GM10847 (cell line): Measurements from ENCODE around the gene AP3D1.

Experiments
- POLR2A ChIP-seq: IDR thresholded peaks from 2 replicates; pipeline ENCODE4 v1.6.1; 2011; ENCODE audit not compliant: insufficient read length; ENCODE audit errors: extremely low read depth

The AP3D1 gene

DNA sequence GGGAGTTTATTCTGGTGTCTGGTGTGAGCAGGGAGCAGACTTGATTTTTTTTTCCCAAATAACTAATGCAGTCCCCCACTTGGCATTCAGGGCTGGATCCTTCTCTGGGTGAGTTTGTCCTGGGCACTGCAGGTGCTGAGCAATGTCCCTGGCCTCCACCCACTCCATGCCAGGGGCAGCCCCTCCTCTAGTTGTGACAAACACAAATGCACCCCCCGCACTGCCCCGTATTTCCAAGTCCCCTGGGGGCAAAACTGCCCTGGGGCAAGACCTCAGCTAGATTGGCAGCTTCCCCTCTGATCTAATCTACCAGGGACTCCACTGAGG lies 61.7 kb downstream of the AP3D1 start:
- TF ChIP-seq POLR2A = no peak

- no peak for TF ChIP-seq POLR2A
These were observed 62.2 kb downstream of the AP3D1 start for GRCh38 chr19:2089001-2089711.

DNA sequence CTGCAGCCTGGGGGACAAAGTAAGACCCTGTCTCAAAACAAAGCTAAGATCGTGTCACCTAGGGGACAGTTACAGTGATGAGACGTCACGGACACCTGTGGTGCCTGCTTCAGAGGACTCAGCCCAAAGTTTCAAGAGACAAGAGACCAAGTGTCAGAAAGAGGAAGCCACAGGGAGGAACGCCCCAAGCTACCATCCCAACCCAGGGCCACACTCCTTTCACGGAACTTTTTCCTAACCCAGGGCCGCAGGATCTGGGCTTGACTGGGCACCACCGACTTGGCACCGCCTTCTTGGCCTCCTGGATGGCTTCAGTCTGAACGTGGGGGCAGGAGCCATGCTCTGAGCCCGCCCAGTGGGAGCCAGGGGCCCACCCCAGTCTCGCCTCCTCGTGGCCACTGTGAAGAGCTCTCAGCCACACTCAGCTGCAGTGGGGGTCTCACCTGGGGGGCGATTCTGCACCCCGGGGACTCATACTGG lies 63.7 kb downstream of the AP3D1 start:
- peak; percentile 33 for TF ChIP-seq POLR2A

DNA sequence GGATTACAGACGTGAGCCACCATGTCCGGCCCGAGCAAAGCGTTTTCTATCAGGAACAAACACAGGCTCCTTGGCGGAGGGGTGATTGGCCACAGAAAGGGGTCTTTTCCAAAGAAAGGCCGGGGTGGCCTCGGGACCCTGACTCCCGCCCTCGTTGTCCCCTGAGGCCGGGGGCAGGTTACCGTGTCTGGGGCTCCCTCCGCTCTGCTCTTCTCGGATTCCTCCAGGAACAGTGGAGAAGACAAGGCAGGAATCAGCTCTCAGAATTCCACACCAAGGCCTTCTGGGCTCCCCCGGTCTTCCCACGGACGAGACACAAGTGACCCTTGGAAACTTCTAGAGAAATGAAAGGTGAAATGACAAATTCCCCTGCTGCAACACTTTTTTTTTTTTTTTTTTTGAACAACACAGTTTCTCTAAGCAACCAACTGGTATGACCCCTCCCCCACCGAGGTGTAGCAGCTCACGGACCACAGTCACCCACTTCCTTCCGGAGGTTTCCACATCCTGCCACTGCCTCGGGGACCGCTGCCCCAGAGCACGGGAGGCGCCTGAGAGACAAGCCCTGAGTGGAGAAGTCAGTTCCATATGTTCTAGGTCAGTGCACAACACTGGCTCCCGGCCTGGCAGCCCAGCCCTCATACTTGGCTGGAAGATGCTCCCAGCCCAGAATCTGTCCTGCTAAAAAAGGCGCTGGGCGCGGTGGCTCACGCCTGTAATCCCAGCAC lies 66.2 kb downstream of the AP3D1 start:
- peak; percentile 87 for TF ChIP-seq POLR2A

DNA sequence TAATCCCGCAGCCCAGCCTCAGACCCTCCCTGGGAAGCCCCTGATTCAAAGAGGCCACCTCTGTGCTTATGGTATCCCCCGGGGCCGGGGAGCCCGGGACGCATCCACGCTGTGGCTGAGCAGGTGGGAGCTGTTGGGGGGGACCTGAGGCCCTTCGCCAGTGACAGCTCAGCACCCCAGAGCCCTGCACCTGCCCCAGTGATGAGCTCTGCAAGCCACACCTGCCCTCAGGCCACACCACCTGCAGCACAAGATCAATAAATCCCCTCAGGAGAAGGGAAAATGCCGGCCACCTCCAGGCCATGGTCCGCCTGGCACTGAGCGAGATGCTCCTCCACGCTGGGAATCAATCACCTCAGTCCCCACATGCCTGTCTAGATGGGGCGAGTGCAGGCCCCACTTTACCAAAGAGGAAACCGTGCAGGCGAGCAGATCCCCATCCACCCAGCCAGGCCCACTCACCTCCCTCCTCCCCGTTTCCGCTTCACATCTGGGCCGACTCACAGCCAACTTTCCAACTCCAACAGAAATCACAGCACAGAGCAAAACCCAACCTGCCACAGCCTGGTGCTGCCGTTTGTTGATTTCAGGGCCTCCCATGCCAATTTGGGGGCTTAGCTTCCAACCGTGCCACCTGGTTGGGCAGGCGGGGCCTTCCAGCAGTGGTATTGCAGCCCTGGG lies 68.1 kb downstream of the AP3D1 start:
- peak; percentile 36 for TF ChIP-seq POLR2A

GRCh38 chr19:2081873-2082810 lies 69.2 kb downstream of the AP3D1 start:
- TF ChIP-seq POLR2A = no peak

DNA sequence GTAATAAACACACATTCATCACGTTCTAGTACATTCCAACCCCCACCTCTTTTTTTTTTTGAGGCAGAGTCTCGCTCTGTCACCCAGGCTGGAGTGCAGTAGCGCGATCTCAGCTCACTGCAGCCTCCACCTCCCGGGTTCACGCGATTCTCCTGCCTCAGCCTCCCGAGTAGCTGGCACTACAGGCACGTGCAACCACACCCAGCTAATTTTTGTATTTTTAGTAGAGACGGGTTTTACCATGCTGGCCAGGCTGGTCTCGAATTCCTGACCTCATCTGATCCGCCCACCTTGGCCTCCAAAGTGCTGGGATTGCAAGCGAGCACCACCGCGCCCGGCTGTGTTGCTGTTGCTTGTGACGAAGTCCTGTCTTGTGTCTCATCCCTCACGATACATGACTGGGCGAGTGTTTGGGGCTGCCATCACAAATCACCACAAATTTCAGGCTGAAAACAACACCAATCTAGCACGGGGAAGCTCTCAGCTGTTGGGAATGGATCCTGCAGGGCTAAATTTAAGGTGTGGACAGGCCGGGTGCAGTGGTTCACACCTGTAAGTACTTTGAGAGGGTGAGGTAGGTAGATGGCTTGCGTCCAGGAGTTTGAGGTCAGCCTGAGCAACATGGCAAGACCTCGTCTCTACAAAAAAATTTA lies 70.9 kb downstream of the AP3D1 start:
- no peak for TF ChIP-seq POLR2A

GRCh38 chr19:2079865-2080301 lies 71.5 kb downstream of the AP3D1 start:
- no peak for TF ChIP-seq POLR2A

DNA sequence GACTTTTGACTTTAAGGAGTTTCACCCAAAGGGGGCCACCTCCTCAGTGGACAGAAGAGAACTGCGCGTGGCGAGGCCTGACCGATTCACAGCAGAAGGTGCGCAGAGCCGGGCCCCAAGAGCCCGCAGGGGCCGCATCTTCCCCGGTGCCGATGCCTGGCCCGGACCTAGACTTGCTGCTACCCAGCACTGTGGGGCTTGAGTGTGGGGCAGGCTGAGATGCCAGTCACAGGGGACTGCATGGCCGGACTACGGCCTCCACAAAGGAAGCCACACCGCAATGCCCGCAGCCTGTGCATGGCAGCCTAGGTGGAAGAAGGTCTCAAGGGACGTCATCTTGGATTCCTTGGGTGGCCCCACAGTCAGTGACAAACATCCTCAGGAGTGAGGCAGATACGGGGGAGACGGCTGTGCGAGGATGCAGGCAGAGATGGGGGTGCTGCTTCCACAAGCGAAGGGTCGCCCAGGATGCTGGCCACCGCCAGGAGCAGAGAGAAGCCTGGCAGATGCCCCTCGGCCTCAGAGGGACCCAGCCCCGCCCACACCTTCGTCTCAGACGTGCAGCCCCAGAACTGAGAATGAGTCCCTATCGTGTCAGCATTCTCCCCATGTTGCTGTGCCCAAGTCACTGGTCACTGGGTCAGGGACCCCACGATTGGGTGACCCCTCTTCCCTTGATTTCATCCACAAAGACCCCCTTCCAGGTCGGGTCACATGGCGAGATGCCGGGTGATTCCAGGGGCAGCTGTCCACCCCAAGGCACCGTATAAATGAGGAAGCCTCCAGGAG lies 72.1 kb downstream of the AP3D1 start:
- TF ChIP-seq POLR2A = no peak

DNA sequence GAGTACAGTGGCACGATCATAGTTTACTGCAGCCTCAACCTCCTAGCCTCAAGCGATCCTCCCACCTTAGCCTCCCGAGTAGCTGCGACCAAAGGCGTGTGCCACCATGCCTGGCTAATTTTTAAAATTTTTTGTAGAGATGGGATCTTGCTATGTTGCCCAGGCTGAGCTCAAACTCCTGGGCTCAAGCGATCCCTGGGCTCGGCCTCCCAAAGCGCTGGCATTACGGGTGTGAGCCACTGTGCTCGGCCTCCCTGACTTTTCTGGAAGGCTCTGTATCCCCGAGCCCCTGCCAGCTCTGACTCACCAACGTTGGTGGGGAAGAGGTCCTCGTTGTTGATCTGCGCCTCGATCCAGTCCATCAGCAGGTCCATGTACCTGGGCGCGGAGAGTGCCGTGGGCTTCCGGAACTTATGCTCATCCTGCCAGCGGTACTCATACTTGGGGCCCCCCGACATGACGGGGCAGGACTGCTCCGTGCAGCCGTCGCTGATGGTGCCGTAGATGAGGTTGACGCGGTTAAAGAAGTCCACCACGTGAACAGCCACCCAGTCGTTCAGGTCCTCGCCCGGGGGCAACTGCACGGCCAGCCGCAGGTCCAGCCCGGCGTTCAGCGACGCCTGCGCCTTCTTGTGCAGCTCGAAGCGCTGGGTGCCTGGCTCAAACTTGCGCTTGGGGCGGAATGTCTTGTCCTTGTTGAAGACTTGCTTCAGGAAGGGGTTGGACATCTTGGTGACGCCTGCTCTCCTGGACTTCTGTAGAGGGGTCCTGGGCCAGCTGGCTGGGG lies 73.3 kb downstream of the AP3D1 start:
- TF ChIP-seq POLR2A = no peak

GRCh38 chr19:2077398-2077797 lies 74.0 kb downstream of the AP3D1 start:
- no peak for TF ChIP-seq POLR2A

- no peak for TF ChIP-seq POLR2A
These were observed 74.8 kb downstream of the AP3D1 start for GRCh38 chr19:2076526-2076944.
